ENCODE data around the gene WRAP73. TPM values are rescaled to one million over a fixed set of nuclear protein-coding genes. Genes with fewer than 3 reads are reported as not detected.

Gene WRAP73, protein sequence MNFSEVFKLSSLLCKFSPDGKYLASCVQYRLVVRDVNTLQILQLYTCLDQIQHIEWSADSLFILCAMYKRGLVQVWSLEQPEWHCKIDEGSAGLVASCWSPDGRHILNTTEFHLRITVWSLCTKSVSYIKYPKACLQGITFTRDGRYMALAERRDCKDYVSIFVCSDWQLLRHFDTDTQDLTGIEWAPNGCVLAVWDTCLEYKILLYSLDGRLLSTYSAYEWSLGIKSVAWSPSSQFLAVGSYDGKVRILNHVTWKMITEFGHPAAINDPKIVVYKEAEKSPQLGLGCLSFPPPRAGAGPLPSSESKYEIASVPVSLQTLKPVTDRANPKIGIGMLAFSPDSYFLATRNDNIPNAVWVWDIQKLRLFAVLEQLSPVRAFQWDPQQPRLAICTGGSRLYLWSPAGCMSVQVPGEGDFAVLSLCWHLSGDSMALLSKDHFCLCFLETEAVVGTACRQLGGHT
- 10 to 100 TPM; 19.3 to 23.6 (median 20.2) TPM for total RNA-seq

DNA sequence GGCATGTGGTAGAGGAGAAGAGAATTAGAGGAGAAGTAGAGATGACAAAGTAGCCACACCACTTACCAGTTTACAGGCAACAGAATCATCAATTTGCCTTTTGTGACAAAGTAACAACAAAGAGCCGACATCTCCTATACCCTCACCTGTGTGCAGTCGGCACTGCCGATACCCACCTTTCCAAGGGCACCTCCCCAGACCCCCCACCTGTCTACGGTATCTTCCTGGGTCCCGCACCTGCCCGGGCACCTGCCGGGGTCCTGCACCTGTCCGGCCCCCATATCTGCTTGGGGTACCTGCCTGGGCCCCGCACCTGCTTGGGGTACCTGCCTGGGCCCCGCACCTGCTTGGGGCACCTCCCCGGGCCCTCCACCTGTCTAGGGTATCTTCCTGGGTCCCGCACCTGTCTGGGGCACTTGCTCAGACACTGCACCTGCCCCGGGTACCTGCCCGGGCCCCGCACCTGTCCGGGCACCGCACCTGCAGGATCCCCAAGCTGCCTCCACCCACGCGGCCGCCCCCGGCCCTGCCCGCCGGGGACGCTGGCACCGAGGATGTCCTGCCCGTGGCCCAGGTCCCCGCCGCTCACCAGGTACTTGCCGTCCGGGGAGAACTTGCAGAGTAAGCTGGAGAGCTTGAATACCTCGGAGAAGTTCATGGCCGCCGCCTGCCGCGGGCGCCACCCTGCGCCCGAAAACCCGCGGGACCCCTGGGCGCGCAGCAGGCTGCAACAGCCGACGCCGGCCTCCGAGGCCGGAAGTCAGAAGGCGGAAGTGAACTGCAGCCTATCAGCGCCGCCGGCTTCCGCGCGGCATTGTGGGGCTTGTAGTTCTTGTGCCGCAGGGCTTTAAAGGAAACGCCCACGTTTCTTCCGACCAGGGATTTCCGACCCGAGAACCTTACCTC is at the start of gene WRAP73:
Gene WRAP73 (minus strand): TSS at position 762 of the 906 bp plus-strand sequence. CDS start 104 bp downstream, at position 658.
- TF ChIP-seq POLR2A (IDR thresholded peaks at IDR 0.05) (peak; percentile 22), POLR2AphosphoS5 (IDR thresholded peaks at IDR 0.05) (peak; percentile 73 to 90 (median 79))
- TF ChIP-seq, protein P1, sequence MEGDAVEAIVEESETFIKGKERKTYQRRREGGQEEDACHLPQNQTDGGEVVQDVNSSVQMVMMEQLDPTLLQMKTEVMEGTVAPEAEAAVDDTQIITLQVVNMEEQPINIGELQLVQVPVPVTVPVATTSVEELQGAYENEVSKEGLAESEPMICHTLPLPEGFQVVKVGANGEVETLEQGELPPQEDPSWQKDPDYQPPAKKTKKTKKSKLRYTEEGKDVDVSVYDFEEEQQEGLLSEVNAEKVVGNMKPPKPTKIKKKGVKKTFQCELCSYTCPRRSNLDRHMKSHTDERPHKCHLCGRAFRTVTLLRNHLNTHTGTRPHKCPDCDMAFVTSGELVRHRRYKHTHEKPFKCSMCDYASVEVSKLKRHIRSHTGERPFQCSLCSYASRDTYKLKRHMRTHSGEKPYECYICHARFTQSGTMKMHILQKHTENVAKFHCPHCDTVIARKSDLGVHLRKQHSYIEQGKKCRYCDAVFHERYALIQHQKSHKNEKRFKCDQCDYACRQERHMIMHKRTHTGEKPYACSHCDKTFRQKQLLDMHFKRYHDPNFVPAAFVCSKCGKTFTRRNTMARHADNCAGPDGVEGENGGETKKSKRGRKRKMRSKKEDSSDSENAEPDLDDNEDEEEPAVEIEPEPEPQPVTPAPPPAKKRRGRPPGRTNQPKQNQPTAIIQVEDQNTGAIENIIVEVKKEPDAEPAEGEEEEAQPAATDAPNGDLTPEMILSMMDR (IDR thresholded peaks at IDR 0.05), result no peak
- intact Hi-C loops (cut with DNase I; ENCODE audit: low total_unique reads), result no loop called here
- peak; percentile 80 to 82 for DNase-seq (ENCODE audit: low spot score in 2 of 2)
- Histone ChIP-seq H3K36me3 (no peaks in the 10 kb centered on the region), H3K9me3 (no peaks in the 10 kb centered on the region), H3K27me3 (peaks cover 22 to 42% of the 10 kb centered on the region in 2 donors), H3K4me3 (peak within 1 kb of the TSS; percentile 81 to 96 (median 88)), H3K27ac (no peak within 1 kb of the TSS), H3K4me1 (peaks cover 6 to 7% of the 10 kb centered on the region in 2 donors)

DNA sequence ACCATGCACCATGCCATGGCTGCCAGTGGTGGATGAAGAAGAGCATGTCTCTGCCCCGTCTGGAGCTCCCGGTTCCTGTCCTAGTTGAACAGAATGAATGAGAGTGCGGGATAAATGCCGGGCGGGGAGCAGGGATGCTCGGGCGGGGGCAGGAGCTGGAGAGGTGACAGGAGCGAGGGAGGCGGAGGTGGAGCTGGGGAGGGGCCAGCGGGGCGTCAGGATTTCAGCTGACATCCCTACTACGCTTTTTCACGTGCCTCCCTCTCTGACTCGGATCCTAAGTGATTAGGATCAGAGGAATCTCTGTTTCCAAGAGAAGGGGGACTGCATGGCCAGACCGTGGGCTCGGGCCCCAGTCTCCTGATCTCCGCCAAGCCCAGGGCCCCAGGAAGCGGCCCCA is 49.7 kb upstream of the WRAP73 start:
- DNase-seq (ENCODE audit: low spot score in 2 of 2), result no peak
- no peak overlapping the region for H3K27ac ChIP-seq
- no peak overlapping the region for H3K4me3 ChIP-seq
- no peak for TF ChIP-seq POLR2AphosphoS5 (IDR thresholded peaks at IDR 0.05)
- TF ChIP-seq, protein P1 (IDR thresholded peaks at IDR 0.05), result no peak
- TF ChIP-seq POLR2A (IDR thresholded peaks at IDR 0.05), result no peak
- peaks cover 0 to 68% of the 10 kb centered on the region in 2 donors for H3K27me3 ChIP-seq
- no peaks in the 10 kb centered on the region for H3K9me3 ChIP-seq
- intact Hi-C loops (cut with DNase I; ENCODE audit: low total_unique reads), result no loop called here
- no peaks in the 10 kb centered on the region for H3K36me3 ChIP-seq
- peaks cover 4 to 11% of the 10 kb centered on the region in 2 donors for H3K4me1 ChIP-seq

DNA sequence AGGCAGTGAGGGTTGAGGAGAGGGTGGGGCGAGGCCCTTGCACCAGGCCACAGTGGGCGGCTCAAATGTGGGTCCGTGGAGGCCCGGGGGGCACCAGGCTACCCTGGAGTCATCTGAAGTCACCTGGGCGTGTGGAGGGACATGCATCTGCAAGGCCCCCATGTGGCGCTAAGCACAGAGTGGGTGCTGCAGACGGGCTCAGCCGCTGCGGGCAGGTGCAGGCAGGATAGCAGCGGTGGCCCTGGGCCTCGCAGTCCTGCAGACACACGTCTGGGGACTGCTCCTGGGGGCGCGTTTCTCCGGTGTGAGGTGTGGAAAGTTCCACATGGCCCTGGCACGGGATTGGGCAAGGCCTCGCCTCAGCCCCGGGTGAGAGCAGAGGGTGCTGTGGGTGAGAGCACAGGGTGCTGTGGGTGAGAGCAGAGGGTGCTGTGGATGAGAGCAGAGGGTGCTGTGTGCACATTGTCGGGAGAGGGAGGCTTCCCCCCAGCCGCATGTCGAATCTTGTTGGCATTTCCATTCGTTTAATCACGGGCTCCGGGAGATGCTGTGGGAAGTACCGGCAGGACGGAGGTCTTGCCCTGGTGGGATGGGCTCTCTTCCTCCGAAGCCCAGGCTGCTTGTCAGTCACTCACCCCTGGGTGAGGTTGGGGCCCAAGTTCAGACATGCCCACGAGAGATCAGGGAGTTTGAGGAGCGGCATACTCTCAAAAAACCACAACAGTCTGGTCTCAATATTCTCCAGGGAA is 48.9 kb upstream of the WRAP73 start:
- intact Hi-C loops (cut with DNase I; ENCODE audit: low total_unique reads), result no loop called here
- Histone ChIP-seq H3K4me1 (peaks cover 0 to 8% of the 10 kb centered on the region in 2 donors), H3K9me3 (no peaks in the 10 kb centered on the region), H3K4me3 (no peak overlapping the region), H3K27me3 (peaks cover 0 to 68% of the 10 kb centered on the region in 2 donors), H3K36me3 (no peaks in the 10 kb centered on the region), H3K27ac (no peak overlapping the region)
- TF ChIP-seq, protein P1 (IDR thresholded peaks at IDR 0.05), result no peak
- TF ChIP-seq POLR2A (IDR thresholded peaks at IDR 0.05) (no peak), POLR2AphosphoS5 (IDR thresholded peaks at IDR 0.05) (no peak)
- DNase-seq (ENCODE audit: low spot score in 2 of 2), result no peak

DNA sequence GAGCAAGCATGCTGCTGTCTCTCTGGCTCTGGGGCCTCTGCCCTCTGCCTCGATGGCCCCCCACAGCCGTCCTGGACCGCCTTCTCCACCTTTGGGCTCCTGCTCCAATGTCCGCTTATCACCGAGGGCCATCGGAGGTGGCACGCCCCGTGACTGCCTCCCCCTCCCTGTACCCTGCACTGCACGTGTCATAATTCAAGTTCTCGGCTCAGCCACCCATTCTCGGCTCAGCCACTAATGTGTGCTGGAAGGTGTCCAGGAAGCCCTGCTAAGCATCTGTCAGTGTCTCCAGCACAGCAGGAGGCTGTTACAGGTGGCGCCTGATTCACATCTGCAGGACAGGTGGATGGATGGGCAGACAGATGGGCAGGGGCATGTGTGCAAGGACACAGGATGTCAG is 47.9 kb upstream of the WRAP73 start:
- intact Hi-C loops (cut with DNase I; ENCODE audit: low total_unique reads), result no loop called here

More for the DNA sequence above, 47.9 kb upstream of the WRAP73 start:
- Histone ChIP-seq H3K4me1 (no peaks in the 10 kb centered on the region), H3K36me3 (no peaks in the 10 kb centered on the region), H3K27ac (no peak overlapping the region), H3K9me3 (no peaks in the 10 kb centered on the region), H3K4me3 (no peak overlapping the region), H3K27me3 (peaks cover 0 to 65% of the 10 kb centered on the region in 2 donors)
- TF ChIP-seq POLR2A (IDR thresholded peaks at IDR 0.05) (no peak), POLR2AphosphoS5 (IDR thresholded peaks at IDR 0.05) (no peak)
- TF ChIP-seq, protein P1 (IDR thresholded peaks at IDR 0.05), result no peak
- no peak for DNase-seq (ENCODE audit: low spot score in 2 of 2)
